ENCODE results near the gene BABAM2.

The BABAM2 gene

DNA sequence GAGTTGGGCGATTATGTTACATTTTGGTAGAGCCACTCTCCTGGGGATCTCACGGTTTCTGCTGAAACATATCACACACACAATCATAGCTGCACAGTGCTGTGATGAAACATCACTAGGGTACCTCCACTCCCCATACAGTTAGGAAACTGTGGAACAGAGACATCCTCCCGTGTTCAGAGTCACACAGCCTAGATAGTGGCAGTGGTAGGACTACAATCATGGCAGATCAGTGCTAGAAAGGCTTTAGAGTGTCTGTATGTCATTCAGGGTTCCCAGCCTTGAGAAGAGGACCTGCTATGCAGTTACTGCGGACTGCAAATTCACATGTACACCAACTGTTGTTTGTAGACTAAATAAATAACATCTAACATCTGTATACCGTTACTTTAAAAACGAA, 291.8 kb downstream of the BABAM2 start:
- Histone ChIP-seq H3K27me3 (ENCODE audit: insufficient read depth, low read length) (no peaks in the 10 kb centered on the region), H3K27ac (ENCODE audit: low read depth, low read length) (no peak overlapping the region), H3K36me3 (ENCODE audit: insufficient read depth, low read length) (no peaks in the 10 kb centered on the region; the same call in 1 of the 2 replicates), H2AFZ (ENCODE audit: low read length, unreplicated experiment) (no peak overlapping the region), H3K4me3 (ENCODE audit: low read depth, low read length) (no peak overlapping the region), H3K79me2 (ENCODE audit: control insufficient read depth, insufficient read depth, low read length, unreplicated experiment) (no peaks in the 10 kb centered on the region), H3K4me1 (ENCODE audit: control insufficient read depth, insufficient read depth, low read length, unreplicated experiment) (no peaks in the 10 kb centered on the region)

- Histone ChIP-seq H3K27me3 (ENCODE audit: insufficient read depth, low read length) (no peaks in the 10 kb centered on the region), H3K4me1 (ENCODE audit: control insufficient read depth, insufficient read depth, low read length, unreplicated experiment) (no peaks in the 10 kb centered on the region), H3K4me3 (ENCODE audit: low read depth, low read length) (no peak overlapping the region), H3K27ac (ENCODE audit: low read depth, low read length) (no peak overlapping the region), H2AFZ (ENCODE audit: low read length, unreplicated experiment) (no peak overlapping the region), H3K36me3 (ENCODE audit: insufficient read depth, low read length) (no peaks in the 10 kb centered on the region), H3K79me2 (ENCODE audit: control insufficient read depth, insufficient read depth, low read length, unreplicated experiment) (no peaks in the 10 kb centered on the region)
These were observed 294.6 kb downstream of the BABAM2 start for GRCh38 chr2:28185153-28185552.

DNA sequence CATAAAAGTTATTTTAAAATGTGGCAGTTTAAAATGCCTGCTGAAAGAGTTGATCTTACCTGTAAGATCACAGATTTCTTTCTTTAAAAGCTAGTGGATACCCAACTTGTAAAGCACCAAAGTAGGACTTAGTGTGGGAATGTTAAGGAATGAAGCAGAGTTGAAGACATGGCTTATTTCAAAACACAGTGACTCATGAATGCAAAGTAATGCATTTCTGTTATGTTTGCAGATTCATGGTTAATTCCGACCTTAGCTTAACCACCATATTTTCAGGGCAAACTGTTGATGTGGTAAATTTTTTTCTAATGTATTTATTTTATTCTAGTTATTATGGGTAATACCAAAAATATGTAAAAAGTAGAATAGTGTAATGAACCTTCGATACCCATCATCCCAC, 295.4 kb downstream of the BABAM2 start:
- H3K4me3 ChIP-seq (ENCODE audit: low read depth, low read length) = no peak overlapping the region
- no peak overlapping the region for H2AFZ ChIP-seq (ENCODE audit: low read length, unreplicated experiment)
- 0 out of 2 replicates have a peak overlapping the region, but pooled peaks have one; percentile 2 for H3K27ac ChIP-seq (ENCODE audit: low read depth, low read length)
- no peaks in the 10 kb centered on the region for H3K4me1 ChIP-seq (ENCODE audit: control insufficient read depth, insufficient read depth, low read length, unreplicated experiment)
- H3K36me3 ChIP-seq (ENCODE audit: insufficient read depth, low read length) = no peaks in the 10 kb centered on the region
- H3K27me3 ChIP-seq (ENCODE audit: insufficient read depth, low read length) = no peaks in the 10 kb centered on the region
- no peaks in the 10 kb centered on the region for H3K79me2 ChIP-seq (ENCODE audit: control insufficient read depth, insufficient read depth, low read length, unreplicated experiment)

DNA sequence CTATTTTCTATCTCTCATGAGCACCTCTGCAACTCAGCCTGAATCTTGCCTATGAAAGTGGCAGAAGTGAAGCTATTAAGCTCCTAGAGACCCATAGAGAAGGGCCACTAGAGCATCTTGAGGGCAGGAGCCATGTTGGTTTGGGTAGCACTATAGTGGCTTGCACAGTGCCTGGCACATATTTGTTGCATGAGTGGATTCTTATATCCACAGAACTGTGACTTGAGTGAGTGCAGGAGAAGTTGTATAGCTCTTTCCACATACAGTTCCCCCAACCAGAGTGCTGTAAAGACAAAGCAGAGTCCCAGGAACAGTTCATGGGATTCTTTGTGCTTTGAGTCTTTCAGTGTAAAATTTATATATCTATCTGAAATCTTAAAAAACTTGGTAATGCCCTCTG, 296.7 kb downstream of the BABAM2 start:
- Histone ChIP-seq H3K4me1 (ENCODE audit: control insufficient read depth, insufficient read depth, low read length, unreplicated experiment) (no peaks in the 10 kb centered on the region), H3K27ac (ENCODE audit: low read depth, low read length) (no peak overlapping the region), H3K36me3 (ENCODE audit: insufficient read depth, low read length) (no peaks in the 10 kb centered on the region), H3K79me2 (ENCODE audit: control insufficient read depth, insufficient read depth, low read length, unreplicated experiment) (no peaks in the 10 kb centered on the region), H3K27me3 (ENCODE audit: insufficient read depth, low read length) (no peaks in the 10 kb centered on the region), H3K4me3 (ENCODE audit: low read depth, low read length) (no peak overlapping the region), H2AFZ (ENCODE audit: low read length, unreplicated experiment) (no peak overlapping the region)

GRCh38 chr2:28188436-28188835, 297.9 kb downstream of the BABAM2 start:
- H3K79me2 ChIP-seq (ENCODE audit: control insufficient read depth, insufficient read depth, low read length, unreplicated experiment) = no peaks in the 10 kb centered on the region
- H3K27ac ChIP-seq (ENCODE audit: low read depth, low read length) = no peak overlapping the region
- no peak overlapping the region for H3K4me3 ChIP-seq (ENCODE audit: low read depth, low read length)

GRCh38 chr2:28193630-28194403, 303.3 kb downstream of the BABAM2 start:
- no peak overlapping the region for H2AFZ ChIP-seq (ENCODE audit: low read length, unreplicated experiment)
- H3K4me3 ChIP-seq (ENCODE audit: low read depth, low read length) = no peak overlapping the region
- H3K36me3 ChIP-seq (ENCODE audit: insufficient read depth, low read length) = no peaks in the 10 kb centered on the region
- no peaks in the 10 kb centered on the region for H3K79me2 ChIP-seq (ENCODE audit: control insufficient read depth, insufficient read depth, low read length, unreplicated experiment)
- H3K27me3 ChIP-seq (ENCODE audit: insufficient read depth, low read length) = no peaks in the 10 kb centered on the region
- no peaks in the 10 kb centered on the region for H3K4me1 ChIP-seq (ENCODE audit: control insufficient read depth, insufficient read depth, low read length, unreplicated experiment)
- no peak overlapping the region for H3K27ac ChIP-seq (ENCODE audit: low read depth, low read length)

More at GRCh38 chr2:28188436-28188835, 297.9 kb downstream of the BABAM2 start:
- Histone ChIP-seq H3K36me3 (ENCODE audit: insufficient read depth, low read length) (no peaks in the 10 kb centered on the region), H3K4me1 (ENCODE audit: control insufficient read depth, insufficient read depth, low read length, unreplicated experiment) (no peaks in the 10 kb centered on the region), H2AFZ (ENCODE audit: low read length, unreplicated experiment) (no peak overlapping the region), H3K27me3 (ENCODE audit: insufficient read depth, low read length) (no peaks in the 10 kb centered on the region)

GRCh38 chr2:28199995-28200679, 309.6 kb downstream of the BABAM2 start:
- no peaks in the 10 kb centered on the region for H3K36me3 ChIP-seq (ENCODE audit: insufficient read depth, low read length)
- H3K27me3 ChIP-seq (ENCODE audit: insufficient read depth, low read length) = no peaks in the 10 kb centered on the region

GRCh38 chr2:28201671-28202180, 311.2 kb downstream of the BABAM2 start:
- no peak overlapping the region for H3K4me3 ChIP-seq (ENCODE audit: low read depth, low read length)
- peaks cover 5% of the 10 kb centered on the region for H3K4me1 ChIP-seq (ENCODE audit: control insufficient read depth, insufficient read depth, low read length, unreplicated experiment)
- H3K27me3 ChIP-seq (ENCODE audit: insufficient read depth, low read length) = no peaks in the 10 kb centered on the region
- H2AFZ ChIP-seq (ENCODE audit: low read length, unreplicated experiment) = no peak overlapping the region
- no peaks in the 10 kb centered on the region for H3K79me2 ChIP-seq (ENCODE audit: control insufficient read depth, insufficient read depth, low read length, unreplicated experiment)
- no peaks in the 10 kb centered on the region for H3K36me3 ChIP-seq (ENCODE audit: insufficient read depth, low read length)
- no peak overlapping the region for H3K27ac ChIP-seq (ENCODE audit: low read depth, low read length)

More at GRCh38 chr2:28199995-28200679, 309.6 kb downstream of the BABAM2 start:
- H3K27ac ChIP-seq (ENCODE audit: low read depth, low read length) = no peak overlapping the region
- H3K4me1 ChIP-seq (ENCODE audit: control insufficient read depth, insufficient read depth, low read length, unreplicated experiment) = peaks cover 5% of the 10 kb centered on the region
- no peak overlapping the region for H2AFZ ChIP-seq (ENCODE audit: low read length, unreplicated experiment)
- no peaks in the 10 kb centered on the region for H3K79me2 ChIP-seq (ENCODE audit: control insufficient read depth, insufficient read depth, low read length, unreplicated experiment)
- no peak overlapping the region for H3K4me3 ChIP-seq (ENCODE audit: low read depth, low read length)

DNA sequence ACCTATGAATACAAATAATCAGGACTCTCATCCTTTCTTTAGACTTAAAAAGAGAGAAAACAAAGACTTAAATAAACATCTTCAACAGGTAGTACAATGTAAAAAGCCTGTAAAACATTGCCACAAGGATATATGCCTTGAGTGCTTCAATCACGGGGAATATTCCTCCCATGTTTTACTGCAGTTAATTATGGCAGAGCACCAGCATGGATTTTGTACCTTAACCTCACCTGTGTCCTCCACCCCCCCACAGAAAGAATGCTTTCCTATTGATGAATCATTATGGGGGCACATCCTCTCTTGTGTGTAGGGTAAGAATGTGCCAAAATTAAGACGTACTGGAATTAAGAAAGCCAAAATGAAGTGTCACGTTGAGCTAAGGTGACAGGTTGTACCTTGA, 312.2 kb downstream of the BABAM2 start:
- Histone ChIP-seq H3K79me2 (ENCODE audit: control insufficient read depth, insufficient read depth, low read length, unreplicated experiment) (no peaks in the 10 kb centered on the region), H3K27me3 (ENCODE audit: insufficient read depth, low read length) (no peaks in the 10 kb centered on the region), H3K4me3 (ENCODE audit: low read depth, low read length) (no peak overlapping the region), H3K4me1 (ENCODE audit: control insufficient read depth, insufficient read depth, low read length, unreplicated experiment) (peaks cover 5% of the 10 kb centered on the region), H2AFZ (ENCODE audit: low read length, unreplicated experiment) (no peak overlapping the region), H3K36me3 (ENCODE audit: insufficient read depth, low read length) (no peaks in the 10 kb centered on the region), H3K27ac (ENCODE audit: low read depth, low read length) (no peak overlapping the region)

- Histone ChIP-seq H3K4me1 (ENCODE audit: control insufficient read depth, insufficient read depth, low read length, unreplicated experiment) (no peaks in the 10 kb centered on the region), H3K79me2 (ENCODE audit: control insufficient read depth, insufficient read depth, low read length, unreplicated experiment) (no peaks in the 10 kb centered on the region), H3K27ac (ENCODE audit: low read depth, low read length) (no peak overlapping the region), H3K27me3 (ENCODE audit: insufficient read depth, low read length) (no peaks in the 10 kb centered on the region), H2AFZ (ENCODE audit: low read length, unreplicated experiment) (no peak overlapping the region), H3K36me3 (ENCODE audit: insufficient read depth, low read length) (no peaks in the 10 kb centered on the region), H3K4me3 (ENCODE audit: low read depth, low read length) (no peak overlapping the region)
These were observed 316.2 kb downstream of the BABAM2 start for GRCh38 chr2:28206762-28207161.
